ENCODE results near the gene AIG1. TPM values are rescaled to one million over a fixed set of nuclear protein-coding genes. Genes with fewer than 3 reads are reported as not detected.

AIG1 gene
- total and polyA plus RNA-seq, 2 of the 13 experiments (the other 11 are each of a cell fraction or from before 2014, with no cell fraction given) = 115 to 197 TPM

DNA sequence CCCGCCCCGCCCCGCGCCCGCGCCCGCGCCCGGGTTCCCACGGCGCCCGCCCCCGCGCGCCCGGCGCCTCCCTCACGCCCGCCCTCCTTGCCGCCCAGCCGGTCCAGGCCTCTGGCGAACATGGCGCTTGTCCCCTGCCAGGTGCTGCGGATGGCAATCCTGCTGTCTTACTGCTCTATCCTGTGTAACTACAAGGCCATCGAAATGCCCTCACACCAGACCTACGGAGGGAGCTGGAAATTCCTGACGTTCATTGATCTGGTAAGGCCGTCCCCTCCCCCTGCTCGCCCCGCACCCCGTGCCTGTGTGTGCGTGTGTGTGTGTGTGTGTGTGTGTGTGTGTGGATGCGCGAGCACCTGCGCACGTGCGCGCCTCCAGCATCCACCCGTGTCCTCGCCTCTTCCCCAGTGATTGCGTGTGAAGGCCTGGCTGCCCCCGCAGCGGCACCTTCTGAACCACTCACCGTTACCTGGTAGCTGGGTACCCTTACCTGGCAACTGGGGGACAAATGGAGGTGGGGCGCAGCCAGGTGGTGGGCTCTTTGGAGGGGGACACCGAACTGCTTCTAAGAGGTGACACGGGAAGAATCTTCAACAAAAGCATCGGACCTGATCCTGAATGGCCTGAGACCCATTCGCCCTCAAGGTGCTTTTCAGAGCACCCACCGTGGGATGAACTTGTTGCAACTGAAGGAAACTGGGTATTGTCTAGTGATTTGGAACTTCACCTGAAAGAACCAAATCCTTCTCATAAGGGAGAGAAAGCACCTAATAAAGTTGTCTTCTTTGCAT, at the start of gene AIG1 (continued):
- TF ChIP-seq EP300 (IDR thresholded peaks at IDR 0.05; ENCODE audit: low read depth in 2 of 2, low read length in 2 of 2) (0 out of 4 replicates have a peak, but pooled peaks of 1 of the 2 experiments have one; percentile 46), EP300 (CRISPR knock-in tag; IDR thresholded peaks at IDR 0.05; ENCODE audit: borderline replicate concordance) (peak; percentile 62; the same call in 1 of the 2 replicates), EEA1 (CRISPR knock-in tag; IDR thresholded peaks at IDR 0.05; ENCODE audit: borderline replicate concordance) (peak; percentile 36; the same call in 1 of the 2 replicates), ZNF670 (CRISPR knock-in tag; IDR thresholded peaks at IDR 0.05; ENCODE audit: borderline replicate concordance) (peak; percentile 67; the same call in 1 of the 2 replicates), ZNF224 (CRISPR knock-in tag; IDR thresholded peaks at IDR 0.05) (no peak), ZNF124 (CRISPR knock-in tag; IDR thresholded peaks at IDR 0.05) (peak; percentile 7; the same call in 1 of the 2 replicates), CEBPG (CRISPR knock-in tag; IDR thresholded peaks at IDR 0.05) (no peak), ZNF274 (CRISPR knock-in tag; IDR thresholded peaks at IDR 0.05) (peak; percentile 84), CHD2 (IDR thresholded peaks at IDR 0.05; ENCODE audit: low read depth, low read length) (peak; percentile 68), ZNF598 (CRISPR knock-in tag; IDR thresholded peaks at IDR 0.05; ENCODE audit: borderline replicate concordance) (peak; percentile 90; the same call in 1 of the 2 replicates), TBX3 (IDR thresholded peaks at IDR 0.05; ENCODE audit: borderline replicate concordance) (peak; percentile 63), ZNF3 (CRISPR knock-in tag; IDR thresholded peaks at IDR 0.05) (0 out of 2 replicates have a peak, but pooled peaks have one; percentile 10), STAT5B (CRISPR knock-in tag; IDR thresholded peaks at IDR 0.05) (0 out of 2 replicates have a peak, but pooled peaks have one; percentile 15), ZNF136 (CRISPR knock-in tag; IDR thresholded peaks at IDR 0.05; ENCODE audit: low read depth) (0 out of 2 replicates have a peak, but pooled peaks have one; percentile 16), ZNF251 (CRISPR knock-in tag; IDR thresholded peaks at IDR 0.05) (0 out of 2 replicates have a peak, but pooled peaks have one; percentile 80), ZMAT3 (CRISPR knock-in tag; conservative IDR thresholded peaks at IDR 0.05) (0 out of 2 replicates have a peak, but pooled peaks have one; percentile 77), ZNF879 (CRISPR knock-in tag; IDR thresholded peaks at IDR 0.05) (peak; percentile 87), KDM6A (CRISPR knock-in tag; IDR thresholded peaks at IDR 0.05; ENCODE audit: low read depth) (no peak; the same call in 1 of the 2 replicates), ZNF180 (CRISPR knock-in tag; IDR thresholded peaks at IDR 0.05; ENCODE audit: borderline replicate concordance, low read depth) (no peak), HOXA3 (CRISPR knock-in tag; IDR thresholded peaks at IDR 0.05) (no peak)
- TF ChIP-seq, protein P1, sequence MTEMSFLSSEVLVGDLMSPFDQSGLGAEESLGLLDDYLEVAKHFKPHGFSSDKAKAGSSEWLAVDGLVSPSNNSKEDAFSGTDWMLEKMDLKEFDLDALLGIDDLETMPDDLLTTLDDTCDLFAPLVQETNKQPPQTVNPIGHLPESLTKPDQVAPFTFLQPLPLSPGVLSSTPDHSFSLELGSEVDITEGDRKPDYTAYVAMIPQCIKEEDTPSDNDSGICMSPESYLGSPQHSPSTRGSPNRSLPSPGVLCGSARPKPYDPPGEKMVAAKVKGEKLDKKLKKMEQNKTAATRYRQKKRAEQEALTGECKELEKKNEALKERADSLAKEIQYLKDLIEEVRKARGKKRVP (CRISPR knock-in tag; IDR thresholded peaks at IDR 0.05) = peak in 1 of 2 experiments; percentile 51; a peak in 2 of 4 replicates
- TF ChIP-seq, protein P2, sequence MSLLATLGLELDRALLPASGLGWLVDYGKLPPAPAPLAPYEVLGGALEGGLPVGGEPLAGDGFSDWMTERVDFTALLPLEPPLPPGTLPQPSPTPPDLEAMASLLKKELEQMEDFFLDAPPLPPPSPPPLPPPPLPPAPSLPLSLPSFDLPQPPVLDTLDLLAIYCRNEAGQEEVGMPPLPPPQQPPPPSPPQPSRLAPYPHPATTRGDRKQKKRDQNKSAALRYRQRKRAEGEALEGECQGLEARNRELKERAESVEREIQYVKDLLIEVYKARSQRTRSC (CRISPR knock-in tag; IDR thresholded peaks at IDR 0.05; ENCODE audit: low read depth) = 0 out of 2 replicates have a peak, but pooled peaks have one; percentile 78
- TF ChIP-seq, protein P3, sequence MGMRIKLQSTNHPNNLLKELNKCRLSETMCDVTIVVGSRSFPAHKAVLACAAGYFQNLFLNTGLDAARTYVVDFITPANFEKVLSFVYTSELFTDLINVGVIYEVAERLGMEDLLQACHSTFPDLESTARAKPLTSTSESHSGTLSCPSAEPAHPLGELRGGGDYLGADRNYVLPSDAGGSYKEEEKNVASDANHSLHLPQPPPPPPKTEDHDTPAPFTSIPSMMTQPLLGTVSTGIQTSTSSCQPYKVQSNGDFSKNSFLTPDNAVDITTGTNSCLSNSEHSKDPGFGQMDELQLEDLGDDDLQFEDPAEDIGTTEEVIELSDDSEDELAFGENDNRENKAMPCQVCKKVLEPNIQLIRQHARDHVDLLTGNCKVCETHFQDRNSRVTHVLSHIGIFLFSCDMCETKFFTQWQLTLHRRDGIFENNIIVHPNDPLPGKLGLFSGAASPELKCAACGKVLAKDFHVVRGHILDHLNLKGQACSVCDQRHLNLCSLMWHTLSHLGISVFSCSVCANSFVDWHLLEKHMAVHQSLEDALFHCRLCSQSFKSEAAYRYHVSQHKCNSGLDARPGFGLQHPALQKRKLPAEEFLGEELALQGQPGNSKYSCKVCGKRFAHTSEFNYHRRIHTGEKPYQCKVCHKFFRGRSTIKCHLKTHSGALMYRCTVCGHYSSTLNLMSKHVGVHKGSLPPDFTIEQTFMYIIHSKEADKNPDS (CRISPR knock-in tag; IDR thresholded peaks at IDR 0.05) = no peak
- TF ChIP-seq, protein P4, sequence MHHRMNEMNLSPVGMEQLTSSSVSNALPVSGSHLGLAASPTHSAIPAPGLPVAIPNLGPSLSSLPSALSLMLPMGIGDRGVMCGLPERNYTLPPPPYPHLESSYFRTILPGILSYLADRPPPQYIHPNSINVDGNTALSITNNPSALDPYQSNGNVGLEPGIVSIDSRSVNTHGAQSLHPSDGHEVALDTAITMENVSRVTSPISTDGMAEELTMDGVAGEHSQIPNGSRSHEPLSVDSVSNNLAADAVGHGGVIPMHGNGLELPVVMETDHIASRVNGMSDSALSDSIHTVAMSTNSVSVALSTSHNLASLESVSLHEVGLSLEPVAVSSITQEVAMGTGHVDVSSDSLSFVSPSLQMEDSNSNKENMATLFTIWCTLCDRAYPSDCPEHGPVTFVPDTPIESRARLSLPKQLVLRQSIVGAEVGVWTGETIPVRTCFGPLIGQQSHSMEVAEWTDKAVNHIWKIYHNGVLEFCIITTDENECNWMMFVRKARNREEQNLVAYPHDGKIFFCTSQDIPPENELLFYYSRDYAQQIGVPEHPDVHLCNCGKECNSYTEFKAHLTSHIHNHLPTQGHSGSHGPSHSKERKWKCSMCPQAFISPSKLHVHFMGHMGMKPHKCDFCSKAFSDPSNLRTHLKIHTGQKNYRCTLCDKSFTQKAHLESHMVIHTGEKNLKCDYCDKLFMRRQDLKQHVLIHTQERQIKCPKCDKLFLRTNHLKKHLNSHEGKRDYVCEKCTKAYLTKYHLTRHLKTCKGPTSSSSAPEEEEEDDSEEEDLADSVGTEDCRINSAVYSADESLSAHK (CRISPR knock-in tag; IDR thresholded peaks at IDR 0.05; ENCODE audit: borderline replicate concordance) = peak; percentile 89; the same call in 1 of the 2 replicates

Measured in HepG2 (cell line).